Lung microvascular endothelial cell (primary cell): ENCODE measurements around the gene DHX57. TPM values are rescaled to one million over a fixed set of nuclear protein-coding genes. Genes with fewer than 3 reads are reported as not detected.
"Not testable (repeated sequence)": the region's sequence is repeated elsewhere in the genome, so short reads cannot be mapped to it uniquely, and the experiment has no call there.

ENCODE experiments used
- DNase-seq, 2 donors: peaks; one replicate each; pipeline versions ENCODE4 v3.0.0 to v3.0.0-alpha.2; 2010; ENCODE audit warnings: low read depth in 2 of 2
- total RNA-seq: library from RNA; depleted of rRNA; stranded (reverse); fragments of >200 nt; gene quantifications from 2 replicates; pipeline ENCODE4 v1.2.1, GENCODE V29; 2014

The DHX57 gene
- total RNA-seq, 1 donor from 2014 or later: 9.1 TPM

GRCh38 chr2:38806015-38806732 is 69.6 kb downstream of the DHX57 start:
- peak in 1 of 2 donors; percentile 19 for DNase-seq

GRCh38 chr2:38797953-38798352 is 77.8 kb downstream of the DHX57 start:
- DNase-seq: no peak

- DNase-seq: no peak
Observed at GRCh38 chr2:38797250-38797676, 78.5 kb downstream of the DHX57 start.

GRCh38 chr2:38795016-38795415 is 80.7 kb downstream of the DHX57 start:
- not testable (repeated sequence) for DNase-seq

GRCh38 chr2:38794235-38794946 is 81.3 kb downstream of the DHX57 start:
- DNase-seq: no peak

GRCh38 chr2:38793511-38793910 is 82.2 kb downstream of the DHX57 start:
- DNase-seq: no peak

GRCh38 chr2:38792751-38793150 is 83.0 kb downstream of the DHX57 start:
- no peak for DNase-seq

GRCh38 chr2:38792321-38792720 is 83.4 kb downstream of the DHX57 start:
- DNase-seq: not testable (repeated sequence)

GRCh38 chr2:38791744-38792143 is 84.0 kb downstream of the DHX57 start:
- no peak for DNase-seq

- DNase-seq: no peak
Observed at GRCh38 chr2:38789691-38790090, 86.0 kb downstream of the DHX57 start.

- DNase-seq: no peak
Observed at GRCh38 chr2:38788306-38788705, 87.4 kb downstream of the DHX57 start.

- DNase-seq: no peak
Observed at GRCh38 chr2:38783586-38783985, 92.1 kb downstream of the DHX57 start.

GRCh38 chr2:38778687-38779082 is 97.0 kb downstream of the DHX57 start:
- no peak for DNase-seq

- DNase-seq: no peak
Observed at GRCh38 chr2:38776531-38776930, 99.2 kb downstream of the DHX57 start.

- DNase-seq: no peak
Observed at GRCh38 chr2:38775921-38776225, 99.9 kb downstream of the DHX57 start.

- DNase-seq: no peak
Observed at GRCh38 chr2:38775097-38775920, 100.4 kb downstream of the DHX57 start.

GRCh38 chr2:38771632-38772031 is 104.1 kb downstream of the DHX57 start:
- peak in 1 of 2 donors; percentile 25 for DNase-seq

GRCh38 chr2:38765551-38765950 is 110.2 kb downstream of the DHX57 start:
- no peak for DNase-seq

GRCh38 chr2:38765149-38765548 is 110.6 kb downstream of the DHX57 start:
- no peak for DNase-seq

- no peak for DNase-seq
Observed at GRCh38 chr2:38763728-38764127, 112.0 kb downstream of the DHX57 start.

- DNase-seq: no peak
Observed at GRCh38 chr2:38763228-38763627, 112.5 kb downstream of the DHX57 start.

GRCh38 chr2:38755891-38756290 is 119.8 kb downstream of the DHX57 start:
- not testable (repeated sequence) for DNase-seq
